ENCODE measurements around the gene EIPR1.

- TF ChIP-seq, protein P1, sequence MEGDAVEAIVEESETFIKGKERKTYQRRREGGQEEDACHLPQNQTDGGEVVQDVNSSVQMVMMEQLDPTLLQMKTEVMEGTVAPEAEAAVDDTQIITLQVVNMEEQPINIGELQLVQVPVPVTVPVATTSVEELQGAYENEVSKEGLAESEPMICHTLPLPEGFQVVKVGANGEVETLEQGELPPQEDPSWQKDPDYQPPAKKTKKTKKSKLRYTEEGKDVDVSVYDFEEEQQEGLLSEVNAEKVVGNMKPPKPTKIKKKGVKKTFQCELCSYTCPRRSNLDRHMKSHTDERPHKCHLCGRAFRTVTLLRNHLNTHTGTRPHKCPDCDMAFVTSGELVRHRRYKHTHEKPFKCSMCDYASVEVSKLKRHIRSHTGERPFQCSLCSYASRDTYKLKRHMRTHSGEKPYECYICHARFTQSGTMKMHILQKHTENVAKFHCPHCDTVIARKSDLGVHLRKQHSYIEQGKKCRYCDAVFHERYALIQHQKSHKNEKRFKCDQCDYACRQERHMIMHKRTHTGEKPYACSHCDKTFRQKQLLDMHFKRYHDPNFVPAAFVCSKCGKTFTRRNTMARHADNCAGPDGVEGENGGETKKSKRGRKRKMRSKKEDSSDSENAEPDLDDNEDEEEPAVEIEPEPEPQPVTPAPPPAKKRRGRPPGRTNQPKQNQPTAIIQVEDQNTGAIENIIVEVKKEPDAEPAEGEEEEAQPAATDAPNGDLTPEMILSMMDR (conservative IDR thresholded peaks at IDR 0.05 in 1 of 2, IDR thresholded peaks at IDR 0.05 in 1 of 2; ENCODE audit: extremely low read depth in 1 of 2, insufficient read depth in 1 of 2, low read depth in 1 of 2, low read length in 2 of 2), result no peak
- no peak for TF ChIP-seq EZH2 (IDR thresholded peaks at IDR 0.05; ENCODE audit: borderline replicate concordance, low read length)
Observed at GRCh38 chr2:3334392-3335345, 42.9 kb downstream of the EIPR1 start.

All from mammary epithelial cell (primary cell).